ENCODE data around the gene CCNB2.

DNA sequence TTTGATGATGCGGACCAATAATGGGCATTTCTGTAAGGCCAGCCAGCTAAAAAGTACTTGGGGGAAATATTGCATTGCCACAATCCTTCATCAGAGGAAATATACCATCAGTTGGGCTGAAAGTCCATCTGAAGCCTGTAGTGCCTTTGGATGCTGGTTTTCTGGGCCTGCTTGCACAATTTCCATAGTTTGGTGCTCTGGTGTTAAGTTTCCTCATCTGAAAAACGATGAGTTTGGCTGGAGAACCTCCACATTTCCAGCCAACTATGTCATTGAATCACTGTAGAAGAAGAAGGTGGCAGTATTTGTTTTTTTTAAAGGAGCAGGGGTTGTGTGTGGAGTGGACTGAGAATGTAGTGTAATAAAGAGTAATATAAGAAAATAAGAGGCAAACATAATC lies 10.1 kb downstream of the CCNB2 start:
- TF ChIP-seq POLR2AphosphoS5 (IDR thresholded peaks at IDR 0.05; ENCODE audit: borderline replicate concordance, low read depth, low read length), result no peak
- TF ChIP-seq EZH2 (IDR thresholded peaks at IDR 0.05), result no peak
- TF ChIP-seq FOXP2 (optimal IDR thresholded peaks at IDR 0.05; ENCODE audit: control extremely low read depth, extremely low read length, insufficient read depth), result no peak

All from SK-N-MC (cell line).